ENCODE data around the gene TFAP2A. TPM values are rescaled to one million over a fixed set of nuclear protein-coding genes. Genes with fewer than 3 reads are reported as not detected.

TFAP2A gene
- total RNA-seq, 1 experiment from 2014 or later, result 0.34 TPM

DNA sequence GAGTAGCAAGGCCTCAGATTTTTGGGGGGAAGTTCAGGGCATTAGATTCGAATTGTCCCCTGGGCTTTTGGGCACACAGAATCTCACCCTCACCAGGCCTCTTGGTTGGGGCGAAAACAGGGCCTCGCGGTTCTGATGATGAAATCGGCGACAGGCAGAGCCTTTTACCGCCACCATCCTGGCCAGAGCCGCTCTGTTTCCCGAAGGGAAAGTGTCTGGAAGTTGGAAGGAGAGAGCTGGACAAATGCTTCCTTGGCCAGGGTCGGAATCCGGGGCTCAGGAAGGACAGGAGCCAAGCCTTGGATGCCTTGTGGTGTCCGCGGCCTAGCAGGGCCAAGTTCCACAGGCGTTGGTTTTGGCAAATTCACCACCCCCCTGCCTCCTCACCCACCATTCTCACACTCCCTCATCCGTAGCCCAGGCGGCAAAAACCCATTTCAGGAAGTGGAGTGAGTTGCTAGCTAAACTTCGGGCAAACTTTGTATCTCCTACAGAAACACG, 3.5 kb upstream of the TFAP2A start:
- no peak overlapping the region for H3K27ac ChIP-seq (ENCODE audit: low read length)
- H2AFZ ChIP-seq (ENCODE audit: low read length), result no peak overlapping the region
- H3K9me3 ChIP-seq (ENCODE audit: low read length), result no peaks in the 10 kb centered on the region
- no peak overlapping the region for H3K4me3 ChIP-seq (ENCODE audit: low read length)
- no peak overlapping the region for H3K4me2 ChIP-seq (ENCODE audit: low read depth, low read length, poor library complexity, severe bottlenecking)
- H3K9ac ChIP-seq (ENCODE audit: low read length), result no peak overlapping the region
- H3K36me3 ChIP-seq (ENCODE audit: insufficient read depth, low read length), result no peaks in the 10 kb centered on the region
- H3K9me2 ChIP-seq (replicated peaks; ENCODE audit: insufficient read depth, low read length), result no peaks in the 10 kb centered on the region
- no peak for DNase-seq
- no peaks in the 10 kb centered on the region for H3K27me3 ChIP-seq (ENCODE audit: low read length)
- H4K20me1 ChIP-seq (ENCODE audit: insufficient read depth, low read depth, low read length), result no peaks in the 10 kb centered on the region
- H3K79me2 ChIP-seq (ENCODE audit: low read length), result no peaks in the 10 kb centered on the region
- peaks cover 8% of the 10 kb centered on the region for H3K4me1 ChIP-seq (ENCODE audit: low read length)

DNA sequence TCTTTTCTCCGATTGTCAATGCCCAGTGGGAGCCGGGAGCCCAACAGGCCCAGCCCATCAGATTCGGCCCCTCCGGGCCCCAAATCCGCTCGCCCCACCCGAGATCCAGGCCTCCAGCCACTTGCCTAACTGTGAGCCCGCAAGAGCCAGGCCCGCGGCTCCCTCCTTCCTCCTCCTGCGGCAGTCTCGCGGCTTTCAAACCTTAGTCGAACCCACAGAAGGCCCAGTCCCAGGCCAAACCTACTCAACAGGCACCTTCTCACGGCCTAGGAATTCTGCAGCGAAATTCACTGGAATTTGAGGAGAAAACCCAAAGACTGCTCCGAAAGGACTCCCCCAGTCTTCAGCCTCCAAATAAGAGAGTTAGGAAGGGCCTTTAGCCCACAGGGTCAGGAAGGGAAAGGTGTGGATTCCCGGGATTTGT, 2.8 kb upstream of the TFAP2A start:
- H4K20me1 ChIP-seq (ENCODE audit: insufficient read depth, low read depth, low read length), result no peaks in the 10 kb centered on the region
- no peak overlapping the region for H3K9ac ChIP-seq (ENCODE audit: low read length)
- peaks cover 8% of the 10 kb centered on the region for H3K4me1 ChIP-seq (ENCODE audit: low read length)
- H3K9me3 ChIP-seq (ENCODE audit: low read length), result no peaks in the 10 kb centered on the region
- H3K36me3 ChIP-seq (ENCODE audit: insufficient read depth, low read length), result no peaks in the 10 kb centered on the region
- H3K79me2 ChIP-seq (ENCODE audit: low read length), result no peaks in the 10 kb centered on the region
- H3K27ac ChIP-seq (ENCODE audit: low read length), result no peak overlapping the region
- no peaks in the 10 kb centered on the region for H3K27me3 ChIP-seq (ENCODE audit: low read length)
- no peak overlapping the region for H3K4me2 ChIP-seq (ENCODE audit: low read depth, low read length, poor library complexity, severe bottlenecking)
- no peak overlapping the region for H3K4me3 ChIP-seq (ENCODE audit: low read length)
- no peak overlapping the region for H2AFZ ChIP-seq (ENCODE audit: low read length)
- DNase-seq, result no peak
- no peaks in the 10 kb centered on the region for H3K9me2 ChIP-seq (replicated peaks; ENCODE audit: insufficient read depth, low read length)

DNA sequence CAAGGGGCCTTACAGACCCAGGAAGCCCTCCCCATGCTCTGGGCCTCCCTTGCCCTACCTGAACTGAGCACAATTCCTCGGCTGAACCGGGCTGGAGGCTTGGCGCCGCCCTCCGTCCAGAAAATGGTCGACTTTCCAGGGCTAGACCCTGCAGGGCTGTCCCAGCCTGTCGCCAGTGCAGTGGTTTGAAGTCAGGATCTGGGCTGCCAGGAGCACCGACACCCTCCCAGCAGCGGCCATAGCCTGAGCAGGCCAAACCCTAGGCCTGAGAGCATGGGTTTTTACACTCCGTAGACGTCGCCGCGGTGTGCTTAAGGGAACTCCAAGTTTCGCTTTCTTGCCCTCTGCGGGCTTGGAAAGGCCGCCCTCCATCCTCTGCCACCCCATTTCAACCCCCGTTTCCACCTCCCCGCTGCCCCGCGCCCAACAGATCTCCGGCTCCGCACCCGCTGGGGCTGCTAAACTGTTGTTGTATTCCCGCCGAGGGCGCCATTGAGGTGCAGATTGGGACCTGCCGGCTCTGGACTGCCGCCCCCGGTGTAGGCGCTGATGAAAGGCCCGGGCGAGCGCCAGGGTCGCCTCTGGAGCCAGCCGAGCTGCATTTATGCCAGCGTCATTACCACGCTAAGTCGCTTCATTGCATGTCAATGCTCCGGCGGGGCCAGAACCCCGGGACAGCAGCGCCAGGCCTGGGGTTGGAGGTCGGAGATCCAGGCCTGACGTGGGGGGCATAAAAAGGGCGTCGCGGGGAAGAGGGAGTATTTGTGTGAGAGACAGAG, 2.2 kb upstream of the TFAP2A start:
- DNase-seq, result no peak
- H3K9me2 ChIP-seq (replicated peaks; ENCODE audit: insufficient read depth, low read length), result no peaks in the 10 kb centered on the region
- H3K4me3 ChIP-seq (ENCODE audit: low read length), result no peak overlapping the region
- H3K27me3 ChIP-seq (ENCODE audit: low read length), result no peaks in the 10 kb centered on the region
- no peak overlapping the region for H3K4me2 ChIP-seq (ENCODE audit: low read depth, low read length, poor library complexity, severe bottlenecking)
- peaks cover 11% of the 10 kb centered on the region for H3K4me1 ChIP-seq (ENCODE audit: low read length)
- H3K79me2 ChIP-seq (ENCODE audit: low read length), result no peaks in the 10 kb centered on the region
- H3K36me3 ChIP-seq (ENCODE audit: insufficient read depth, low read length), result no peaks in the 10 kb centered on the region
- H3K9me3 ChIP-seq (ENCODE audit: low read length), result no peaks in the 10 kb centered on the region
- H3K9ac ChIP-seq (ENCODE audit: low read length), result no peak overlapping the region
- no peak overlapping the region for H3K27ac ChIP-seq (ENCODE audit: low read length)
- H2AFZ ChIP-seq (ENCODE audit: low read length), result no peak overlapping the region
- no peaks in the 10 kb centered on the region for H4K20me1 ChIP-seq (ENCODE audit: insufficient read depth, low read depth, low read length)

DNA sequence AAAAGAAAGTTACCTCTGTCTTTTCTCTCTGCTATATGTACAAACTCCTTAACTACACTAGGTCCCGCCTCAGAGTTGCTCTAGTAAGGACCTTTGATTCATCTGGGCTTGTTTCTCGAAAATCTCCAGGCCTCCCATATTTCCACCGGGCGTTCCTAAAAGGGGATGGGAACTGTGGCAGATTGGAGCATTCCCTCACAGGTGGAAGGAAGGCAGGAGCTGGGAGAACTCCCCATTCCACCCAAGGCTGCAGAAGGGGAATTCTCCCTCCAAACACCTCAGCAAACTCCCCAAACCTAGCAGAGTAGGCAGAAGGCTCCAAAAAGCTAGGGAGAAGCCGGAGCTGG, 1.6 kb upstream of the TFAP2A start:
- DNase-seq, result no peak
- Histone ChIP-seq H2AFZ (ENCODE audit: low read length) (no peak overlapping the region), H3K9me2 (replicated peaks; ENCODE audit: insufficient read depth, low read length) (no peaks in the 10 kb centered on the region), H3K36me3 (ENCODE audit: insufficient read depth, low read length) (no peaks in the 10 kb centered on the region), H3K4me2 (ENCODE audit: low read depth, low read length, poor library complexity, severe bottlenecking) (no peak overlapping the region), H4K20me1 (ENCODE audit: insufficient read depth, low read depth, low read length) (no peaks in the 10 kb centered on the region), H3K4me1 (ENCODE audit: low read length) (peaks cover 11% of the 10 kb centered on the region), H3K9ac (ENCODE audit: low read length) (no peak overlapping the region), H3K4me3 (ENCODE audit: low read length) (no peak overlapping the region), H3K27ac (ENCODE audit: low read length) (no peak overlapping the region), H3K79me2 (ENCODE audit: low read length) (no peaks in the 10 kb centered on the region), H3K9me3 (ENCODE audit: low read length) (no peaks in the 10 kb centered on the region), H3K27me3 (ENCODE audit: low read length) (no peaks in the 10 kb centered on the region)

DNA sequence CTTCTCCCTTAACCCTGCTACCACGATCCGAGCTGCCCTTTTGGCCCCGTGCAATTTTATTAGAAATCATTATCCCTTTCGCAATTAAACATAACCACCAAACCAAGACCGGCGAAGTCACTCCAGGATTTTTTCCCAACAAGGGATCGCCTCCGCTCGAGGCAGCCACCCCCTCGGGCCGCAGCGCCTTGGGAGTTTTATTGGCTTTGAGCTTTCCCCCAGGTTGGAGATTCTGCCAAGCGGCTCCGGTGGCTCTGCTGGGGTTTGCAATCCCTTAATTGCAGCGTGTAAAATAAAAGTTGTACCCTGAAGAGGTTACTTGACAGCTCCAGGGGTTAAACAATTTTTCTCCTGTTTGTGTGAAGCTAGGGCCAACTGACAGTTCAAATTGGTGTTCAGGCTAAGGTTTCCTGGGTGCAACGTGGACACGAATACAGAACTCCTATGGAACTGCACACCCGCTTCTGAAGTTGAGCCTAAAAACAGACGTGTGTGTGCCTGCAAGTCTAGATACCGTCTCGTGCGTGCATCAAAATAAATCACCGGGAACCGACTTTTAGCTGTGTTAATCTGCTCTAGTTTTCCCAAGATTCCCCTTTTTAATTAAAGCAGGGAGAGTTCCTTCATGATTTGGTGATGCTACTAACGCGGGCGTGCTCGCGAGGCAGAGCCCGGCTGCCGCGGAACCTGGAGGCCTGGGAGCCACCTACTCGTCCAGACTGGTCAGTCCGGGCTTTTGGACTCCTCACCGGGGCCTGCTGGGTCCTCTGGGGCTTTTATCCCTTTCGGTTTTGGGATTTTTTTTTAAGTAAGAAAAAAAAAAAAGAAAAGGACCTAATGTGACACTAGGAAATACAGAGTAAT, 975 bp upstream of the TFAP2A start:
- no peak overlapping the region for H3K4me2 ChIP-seq (ENCODE audit: low read depth, low read length, poor library complexity, severe bottlenecking)
- H3K27me3 ChIP-seq (ENCODE audit: low read length), result no peaks in the 10 kb centered on the region
- no peak for DNase-seq
- H3K9me3 ChIP-seq (ENCODE audit: low read length), result no peaks in the 10 kb centered on the region
- no peak overlapping the region for H3K4me3 ChIP-seq (ENCODE audit: low read length)
- H3K27ac ChIP-seq (ENCODE audit: low read length), result no peak overlapping the region
- H3K9me2 ChIP-seq (replicated peaks; ENCODE audit: insufficient read depth, low read length), result no peaks in the 10 kb centered on the region
- no peaks in the 10 kb centered on the region for H3K79me2 ChIP-seq (ENCODE audit: low read length)
- H3K36me3 ChIP-seq (ENCODE audit: insufficient read depth, low read length), result no peaks in the 10 kb centered on the region
- H2AFZ ChIP-seq (ENCODE audit: low read length), result no peak overlapping the region
- H3K4me1 ChIP-seq (ENCODE audit: low read length), result peaks cover 11% of the 10 kb centered on the region
- no peaks in the 10 kb centered on the region for H4K20me1 ChIP-seq (ENCODE audit: insufficient read depth, low read depth, low read length)
- no peak overlapping the region for H3K9ac ChIP-seq (ENCODE audit: low read length)

DNA sequence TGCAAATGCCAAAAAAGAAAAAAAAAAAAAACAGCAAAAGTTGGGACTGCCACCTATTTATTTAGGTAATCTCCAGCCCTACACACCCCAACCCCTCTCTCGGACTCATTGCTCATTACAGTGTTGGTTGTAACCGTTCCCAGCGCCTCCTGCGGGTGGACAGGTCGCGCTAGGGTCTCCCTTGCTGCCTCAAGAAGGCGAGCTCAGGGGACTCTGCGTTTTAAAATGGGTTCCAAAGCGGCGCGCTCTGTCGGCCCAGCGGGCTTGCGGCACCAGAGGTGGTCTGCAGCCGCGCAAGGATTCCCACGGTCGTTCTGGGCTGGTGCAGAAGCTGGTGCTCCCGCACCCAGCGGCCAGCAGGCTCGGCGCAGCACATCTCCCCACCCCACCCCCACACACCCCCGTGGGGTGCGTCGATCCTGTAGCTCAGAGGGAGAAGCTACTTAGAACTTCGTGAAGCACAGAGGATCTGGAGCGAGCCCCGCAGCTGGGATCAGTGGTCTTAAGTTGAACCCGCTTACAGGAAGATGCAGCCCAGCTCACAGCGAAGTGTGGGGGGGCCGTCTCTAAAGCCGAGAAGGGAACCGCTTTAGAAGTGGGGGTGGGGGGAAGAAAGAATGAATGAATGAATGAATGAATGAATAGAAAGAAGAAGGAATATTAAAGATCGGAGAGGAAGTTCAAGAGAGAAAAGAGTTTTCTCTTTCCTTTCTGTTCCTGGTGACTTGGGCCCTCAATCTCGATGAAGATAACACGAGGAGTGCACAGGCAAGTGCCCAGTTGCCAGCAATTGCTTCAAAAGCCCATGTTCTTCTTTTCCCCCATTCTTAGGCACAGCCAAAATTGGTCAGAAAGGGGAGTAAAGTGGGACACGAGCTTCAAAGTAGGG, 780 bp downstream of the TFAP2A start:
- Histone ChIP-seq H2AFZ (ENCODE audit: low read length) (no peak overlapping the region), H4K20me1 (ENCODE audit: insufficient read depth, low read depth, low read length) (no peaks in the 10 kb centered on the region)

DNA sequence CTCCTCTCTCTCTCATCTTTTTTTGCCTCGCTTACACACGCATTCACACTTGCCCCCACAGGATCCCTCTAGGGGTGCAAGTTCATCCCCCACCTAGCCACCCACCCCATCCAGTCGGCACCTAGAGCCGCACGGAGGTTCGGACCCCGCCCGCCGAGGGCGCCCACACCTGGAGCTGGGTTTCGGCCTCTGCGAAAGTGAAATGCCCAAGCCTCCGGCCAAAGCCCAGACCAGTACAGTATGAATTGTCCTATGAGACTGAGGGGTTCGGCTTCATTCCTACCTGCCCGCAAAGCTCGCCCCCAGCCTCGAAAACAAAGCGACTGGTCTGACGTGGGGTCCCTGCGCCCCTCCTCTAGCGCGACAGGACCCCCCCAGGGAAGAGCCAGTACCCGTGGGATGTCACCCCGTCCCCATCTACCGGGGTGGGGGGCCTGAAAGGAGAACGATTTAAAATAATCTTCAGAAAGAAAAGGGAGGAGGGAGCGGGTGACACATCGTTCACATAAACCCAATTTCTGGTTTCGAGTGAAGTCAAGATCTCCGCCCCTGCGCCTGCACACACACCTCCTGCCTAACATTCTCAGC, 1.5 kb downstream of the TFAP2A start:
- Histone ChIP-seq H3K4me3 (ENCODE audit: low read length) (peak overlapping the region; percentile 64), H3K9ac (ENCODE audit: low read length) (peak overlapping the region; percentile 73), H3K27me3 (ENCODE audit: low read length) (no peaks in the 10 kb centered on the region), H3K4me1 (ENCODE audit: low read length) (peaks cover 11% of the 10 kb centered on the region), H3K36me3 (ENCODE audit: insufficient read depth, low read length) (no peaks in the 10 kb centered on the region), H2AFZ (ENCODE audit: low read length) (peak overlapping the region; percentile 86; the same call in 1 of the 2 replicates), H3K4me2 (ENCODE audit: low read depth, low read length, poor library complexity, severe bottlenecking) (peak overlapping the region; percentile 79), H3K79me2 (ENCODE audit: low read length) (no peaks in the 10 kb centered on the region), H3K9me3 (ENCODE audit: low read length) (no peaks in the 10 kb centered on the region), H3K9me2 (replicated peaks; ENCODE audit: insufficient read depth, low read length) (no peaks in the 10 kb centered on the region), H3K27ac (ENCODE audit: low read length) (no peak overlapping the region), H4K20me1 (ENCODE audit: insufficient read depth, low read depth, low read length) (no peaks in the 10 kb centered on the region)
- no peak for DNase-seq

More for the DNA sequence above, 780 bp downstream of the TFAP2A start:
- Histone ChIP-seq H3K27ac (ENCODE audit: low read length) (no peak overlapping the region), H3K9ac (ENCODE audit: low read length) (no peak overlapping the region), H3K9me3 (ENCODE audit: low read length) (no peaks in the 10 kb centered on the region), H3K27me3 (ENCODE audit: low read length) (no peaks in the 10 kb centered on the region), H3K9me2 (replicated peaks; ENCODE audit: insufficient read depth, low read length) (no peaks in the 10 kb centered on the region), H3K36me3 (ENCODE audit: insufficient read depth, low read length) (no peaks in the 10 kb centered on the region), H3K79me2 (ENCODE audit: low read length) (no peaks in the 10 kb centered on the region), H3K4me1 (ENCODE audit: low read length) (peaks cover 11% of the 10 kb centered on the region), H3K4me2 (ENCODE audit: low read depth, low read length, poor library complexity, severe bottlenecking) (no peak overlapping the region), H3K4me3 (ENCODE audit: low read length) (no peak overlapping the region)
- DNase-seq, result no peak
